HepG2 (cell line): Measurements from ENCODE around the gene VWCE.

Source experiments
- CTCF ChIP-seq: sonication (generic); formaldehyde crosslinking; IDR thresholded peaks from 2 replicates; pipeline ENCODE4 v1.5.0; 2020; ENCODE audit warnings: mild to moderate bottlenecking, missing genetic modification reagents, moderate library complexity
- MAX ChIP-seq: IDR thresholded peaks from 2 replicates; pipeline ENCODE4 v1.6.1; 2012; ENCODE audit warnings: inconsistent platforms
- POLR2AphosphoS5 ChIP-seq: IDR thresholded peaks from 2 replicates; pipeline ENCODE4 v1.6.1; 2012; ENCODE audit warnings: low read depth, low read length
- ZBTB4 ChIP-seq: sonication (generic); formaldehyde crosslinking; IDR thresholded peaks from 2 replicates; pipeline ENCODE4 v1.4.0; 2020; ENCODE audit warnings: missing genetic modification reagents, mild to moderate bottlenecking, borderline replicate concordance

- no peak for TF ChIP-seq MAX
- TF ChIP-seq CTCF (CRISPR knock-in tag): no peak
- TF ChIP-seq POLR2AphosphoS5: no peak
- TF ChIP-seq ZBTB4 (CRISPR knock-in tag): no peak
These were observed 40.2 kb upstream of the VWCE start for GRCh38 chr11:61335355-61335710.
